AG09319 (cell line): ENCODE data around the gene VPS39.

Source experiments
- DNase-seq: peaks from one replicate; pipeline ENCODE4 v3.0.0-alpha.2; 2010; ENCODE audit warnings: low read depth; ENCODE audit errors: extremely low read depth
- TF ChIP-seq, protein P1 (sequence below): IDR thresholded peaks from 2 replicates; pipeline ENCODE4 v1.5.1; 2011; ENCODE audit warnings: low read depth, mild to moderate bottlenecking, inconsistent platforms, low read length, moderate library complexity

The VPS39 gene

DNA sequence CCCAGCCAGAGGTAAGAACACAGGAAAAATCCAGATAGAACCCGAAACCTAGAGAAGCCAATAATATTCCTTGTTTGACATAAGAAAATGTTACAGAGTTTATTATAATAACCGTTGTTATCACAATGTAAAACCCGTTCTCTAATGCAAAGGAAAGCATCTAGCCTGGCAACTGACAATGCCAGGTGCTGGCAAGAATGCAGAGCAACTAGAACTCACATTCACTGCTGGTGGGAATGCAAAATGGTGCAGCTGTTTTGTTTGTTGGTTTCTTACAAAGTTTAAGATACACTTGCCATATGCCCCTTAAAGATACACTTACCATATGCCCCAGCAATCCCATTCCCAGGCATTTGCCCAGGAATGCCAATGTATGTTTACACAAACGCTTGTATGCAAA lies 23.4 kb downstream of the VPS39 start:
- no peak for DNase-seq
- TF ChIP-seq, protein P1, sequence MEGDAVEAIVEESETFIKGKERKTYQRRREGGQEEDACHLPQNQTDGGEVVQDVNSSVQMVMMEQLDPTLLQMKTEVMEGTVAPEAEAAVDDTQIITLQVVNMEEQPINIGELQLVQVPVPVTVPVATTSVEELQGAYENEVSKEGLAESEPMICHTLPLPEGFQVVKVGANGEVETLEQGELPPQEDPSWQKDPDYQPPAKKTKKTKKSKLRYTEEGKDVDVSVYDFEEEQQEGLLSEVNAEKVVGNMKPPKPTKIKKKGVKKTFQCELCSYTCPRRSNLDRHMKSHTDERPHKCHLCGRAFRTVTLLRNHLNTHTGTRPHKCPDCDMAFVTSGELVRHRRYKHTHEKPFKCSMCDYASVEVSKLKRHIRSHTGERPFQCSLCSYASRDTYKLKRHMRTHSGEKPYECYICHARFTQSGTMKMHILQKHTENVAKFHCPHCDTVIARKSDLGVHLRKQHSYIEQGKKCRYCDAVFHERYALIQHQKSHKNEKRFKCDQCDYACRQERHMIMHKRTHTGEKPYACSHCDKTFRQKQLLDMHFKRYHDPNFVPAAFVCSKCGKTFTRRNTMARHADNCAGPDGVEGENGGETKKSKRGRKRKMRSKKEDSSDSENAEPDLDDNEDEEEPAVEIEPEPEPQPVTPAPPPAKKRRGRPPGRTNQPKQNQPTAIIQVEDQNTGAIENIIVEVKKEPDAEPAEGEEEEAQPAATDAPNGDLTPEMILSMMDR = no peak

- DNase-seq = no peak
- TF ChIP-seq, protein P1 = no peak
Measured at GRCh38 chr15:42184296-42184695, 23.8 kb downstream of the VPS39 start.

GRCh38 chr15:42182961-42183360 lies 25.1 kb downstream of the VPS39 start:
- no peak for DNase-seq
- TF ChIP-seq, protein P1 = no peak

DNA sequence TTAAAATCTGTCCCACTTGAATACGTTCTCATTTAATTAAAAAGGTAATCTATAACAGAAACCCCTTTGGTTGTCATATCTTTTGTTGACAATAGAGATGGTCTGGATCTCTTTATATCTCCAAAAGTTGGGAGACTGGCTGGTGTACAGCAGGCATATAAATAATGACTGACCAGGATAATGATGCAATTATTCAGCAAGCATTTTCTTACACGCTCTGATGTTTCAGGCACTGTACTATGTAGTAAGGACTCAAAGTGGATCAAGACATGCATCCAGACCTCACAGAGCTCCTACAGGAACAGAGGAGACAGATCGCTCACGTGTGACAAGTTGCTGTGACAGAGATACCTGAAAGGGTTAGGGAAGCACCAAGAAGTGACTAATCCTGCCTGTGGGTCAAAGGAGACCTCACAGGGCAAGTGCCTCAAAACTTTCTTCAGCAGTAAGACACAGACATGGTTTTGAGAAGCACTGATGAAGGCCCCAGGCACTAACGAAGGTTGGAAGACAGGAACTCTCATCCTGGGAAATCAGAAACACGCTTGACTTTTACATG lies 25.7 kb downstream of the VPS39 start:
- DNase-seq = no peak
- TF ChIP-seq, protein P1 = no peak

- no peak for DNase-seq
- TF ChIP-seq, protein P1 = no peak
Measured at GRCh38 chr15:42178056-42178455, 30.0 kb downstream of the VPS39 start.

DNA sequence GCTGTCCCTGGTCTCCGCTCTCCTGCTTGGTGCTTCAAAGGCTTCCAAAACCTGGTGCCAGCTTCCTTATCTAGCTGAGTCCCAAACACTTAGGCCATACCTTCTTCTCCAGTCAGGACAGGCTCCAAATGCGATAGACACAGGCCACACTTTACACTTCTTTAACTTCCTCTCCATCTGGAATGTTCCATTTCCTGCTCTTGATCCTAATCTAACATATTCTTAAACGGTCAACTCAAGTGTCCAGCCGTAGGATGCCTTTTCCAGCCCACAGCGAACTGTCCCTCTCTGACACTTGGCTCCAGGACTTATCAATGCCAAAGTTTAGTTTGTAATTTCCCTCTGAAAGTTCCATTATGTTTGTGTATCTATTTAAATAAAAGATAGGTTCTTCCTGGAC lies 32.4 kb downstream of the VPS39 start:
- TF ChIP-seq, protein P1 = no peak
- DNase-seq = no peak

GRCh38 chr15:42172475-42172874 lies 35.6 kb downstream of the VPS39 start:
- TF ChIP-seq, protein P1 = no peak
- DNase-seq = no peak
